ENCODE results near the gene BRPF3. TPM values are rescaled to one million over a fixed set of nuclear protein-coding genes. Genes with fewer than 3 reads are reported as not detected.

BRPF3 gene
- total and polyA plus RNA-seq, 10 of the 15 experiments (the other 5 are each of a cell fraction or from before 2014, with no cell fraction given) = 2.3 to 16.1 (median 6.7) TPM

DNA sequence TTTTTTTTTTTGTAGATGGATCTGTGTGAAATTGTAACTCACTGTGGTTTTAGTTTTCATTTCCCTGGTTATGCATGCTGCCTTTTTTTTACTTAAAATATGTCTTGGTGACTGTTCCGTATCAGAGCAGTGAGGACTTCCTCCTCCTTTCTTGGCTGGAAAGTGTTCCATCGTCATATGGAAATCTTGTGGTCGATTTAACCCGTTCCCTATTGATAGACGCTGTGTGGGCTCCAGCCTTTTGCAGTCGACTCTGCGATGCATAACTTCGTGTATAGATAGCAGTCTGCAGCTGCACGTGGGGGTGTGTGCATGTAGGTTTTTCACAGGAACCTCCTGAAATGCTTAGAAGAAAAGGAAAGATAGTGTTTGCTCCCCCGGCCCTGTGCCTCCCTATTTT lies 45.2 kb downstream of the BRPF3 start:
- POLR2A ChIA-PET = interaction anchor here (0.6 kb wide), 1 partner anchor 12 kb away, joined by 3 read pairs; no protein-coding TSS in a partner anchor
- Histone ChIP-seq H3K4me3 (no peak overlapping the region), H3K27ac (ENCODE audit: control insufficient read depth, insufficient read depth) (no peak overlapping the region), H3K9me3 (replicated peaks; ENCODE audit: control insufficient read depth, insufficient read depth, low read length) (no peaks in the 10 kb centered on the region), H3K4me2 (ENCODE audit: control insufficient read depth, insufficient read depth) (peak overlapping the region; percentile 67), H2AFZ (ENCODE audit: control insufficient read depth, low read depth, low read length) (no peak overlapping the region), H3K36me3 (ENCODE audit: control insufficient read depth in 2 of 2, insufficient read depth in 2 of 2, low read length in 1 of 2) (no peaks in the 10 kb centered on the region), H4K20me1 (ENCODE audit: control insufficient read depth, insufficient read depth) (no peaks in the 10 kb centered on the region), H3K79me2 (ENCODE audit: control insufficient read depth, insufficient read depth, low read length) (no peaks in the 10 kb centered on the region), H3K9ac (ENCODE audit: control insufficient read depth, insufficient read depth, low read length) (no peak overlapping the region), H3K27me3 (replicated peaks in 1 of 2; ENCODE audit: control insufficient read depth in 2 of 2, insufficient read depth in 2 of 2, low read length in 1 of 2) (no peaks in the 10 kb centered on the region), H3K4me1 (ENCODE audit: control insufficient read depth, insufficient read depth, low read length) (peaks cover 13% of the 10 kb centered on the region)
- SMC1A ChIA-PET (ENCODE audit: uncharacterized antibody, unreplicated experiment) = interaction anchor here (0.6 to 1.0 kb wide), 5 partner anchors 38 to 1821 kb away, joined by 3 to 4 read pairs (median 3); no protein-coding TSS in a partner anchor
- in situ Hi-C loops (cut with MboI) = no loop called here
- peak; percentile 84 for ATAC-seq
- RAD21 ChIA-PET (ENCODE audit: unreplicated experiment) = no interaction called here
- BruUV-seq (replicated peaks) = no TSS peak
- intact Hi-C loops (cut with micrococcal nuclease; ENCODE audit: unreplicated experiment) = no loop called here
- peak; percentile 65 for DNase-seq (ENCODE audit: low read depth, low spot score)
- CTCF ChIA-PET = no interaction called here
- peak; percentile 56 for TF ChIP-seq IKZF1 (conservative IDR thresholded peaks at IDR 0.05)
- no peak for TF ChIP-seq ESRRA (IDR thresholded peaks at IDR 0.05; ENCODE audit: low read length)
- no peak for TF ChIP-seq NBN (IDR thresholded peaks at IDR 0.05)
- TF ChIP-seq SPI1 (IDR thresholded peaks at IDR 0.05; ENCODE audit: borderline replicate concordance, insufficient read depth, low read depth, low read length) = peak; percentile 41; the same call in 1 of the 2 replicates
- no peak for TF ChIP-seq SIX5 (IDR thresholded peaks at IDR 0.05; ENCODE audit: low read depth, low read length, severe bottlenecking)
- TF ChIP-seq IKZF2 (IDR thresholded peaks at IDR 0.05) = peak; percentile 52 to 74; a peak in 3 of 4 replicates
- peak; percentile 61 to 70; a peak in 3 of 4 replicates for TF ChIP-seq BHLHE40 (IDR thresholded peaks at IDR 0.05; ENCODE audit: borderline replicate concordance in 1 of 2, low read depth in 2 of 2, low read length in 1 of 2)
- TF ChIP-seq RUNX3 (IDR thresholded peaks at IDR 0.05; ENCODE audit: low read length) = peak; percentile 87
- no peak for TF ChIP-seq IRF4 (IDR thresholded peaks at IDR 0.05; ENCODE audit: low read depth, low read length)
- 0 out of 2 replicates have a peak, but pooled peaks have one; percentile 12 for TF ChIP-seq TCF12 (IDR thresholded peaks at IDR 0.05; ENCODE audit: low read depth, low read length)
- TF ChIP-seq, protein P1, sequence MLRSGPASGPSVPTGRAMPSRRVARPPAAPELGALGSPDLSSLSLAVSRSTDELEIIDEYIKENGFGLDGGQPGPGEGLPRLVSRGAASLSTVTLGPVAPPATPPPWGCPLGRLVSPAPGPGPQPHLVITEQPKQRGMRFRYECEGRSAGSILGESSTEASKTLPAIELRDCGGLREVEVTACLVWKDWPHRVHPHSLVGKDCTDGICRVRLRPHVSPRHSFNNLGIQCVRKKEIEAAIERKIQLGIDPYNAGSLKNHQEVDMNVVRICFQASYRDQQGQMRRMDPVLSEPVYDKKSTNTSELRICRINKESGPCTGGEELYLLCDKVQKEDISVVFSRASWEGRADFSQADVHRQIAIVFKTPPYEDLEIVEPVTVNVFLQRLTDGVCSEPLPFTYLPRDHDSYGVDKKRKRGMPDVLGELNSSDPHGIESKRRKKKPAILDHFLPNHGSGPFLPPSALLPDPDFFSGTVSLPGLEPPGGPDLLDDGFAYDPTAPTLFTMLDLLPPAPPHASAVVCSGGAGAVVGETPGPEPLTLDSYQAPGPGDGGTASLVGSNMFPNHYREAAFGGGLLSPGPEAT (IDR thresholded peaks at IDR 0.05; ENCODE audit: low read depth) = 0 out of 2 replicates have a peak, but pooled peaks have one; percentile 23
- TF ChIP-seq ATF7 (IDR thresholded peaks at IDR 0.05; ENCODE audit: low read depth) = 0 out of 2 replicates have a peak, but pooled peaks have one; percentile 15
- no peak for TF ChIP-seq CEBPB (IDR thresholded peaks at IDR 0.05; ENCODE audit: borderline replicate concordance in 1 of 2, low read depth in 2 of 2, low read length in 2 of 2)
- peak; percentile 41; the same call in 1 of the 2 replicates for TF ChIP-seq PAX5 (IDR thresholded peaks at IDR 0.05; ENCODE audit: borderline replicate concordance, low read depth, low read length)
- TF ChIP-seq RAD21 (IDR thresholded peaks at IDR 0.05; ENCODE audit: insufficient read depth, low read depth, low read length) = no peak
- no peak for TF ChIP-seq MYB (IDR thresholded peaks at IDR 0.05; ENCODE audit: borderline replicate concordance, low read depth, low read length)
- TF ChIP-seq KDM1A (IDR thresholded peaks at IDR 0.05; ENCODE audit: borderline replicate concordance) = no peak
- no peak for TF ChIP-seq CBX3 (IDR thresholded peaks at IDR 0.05; ENCODE audit: borderline replicate concordance, low read depth)
- TF ChIP-seq ETV6 (conservative IDR thresholded peaks at IDR 0.05 in 1 of 2, IDR thresholded peaks at IDR 0.05 in 1 of 2; ENCODE audit: borderline replicate concordance in 1 of 2, low read depth in 1 of 2) = peak in 1 of 2 experiments; percentile 27; a peak in 2 of 4 replicates
- no peak for TF ChIP-seq POLR2AphosphoS5 (IDR thresholded peaks at IDR 0.05; ENCODE audit: low read length)
- 0 out of 2 replicates have a peak, but pooled peaks have one; percentile 21 for TF ChIP-seq CBFB (IDR thresholded peaks at IDR 0.05; ENCODE audit: low read depth)
- TF ChIP-seq EED (IDR thresholded peaks at IDR 0.05; ENCODE audit: low read depth) = peak; percentile 76
- no peak for TF ChIP-seq ZBED1 (IDR thresholded peaks at IDR 0.05; ENCODE audit: borderline replicate concordance)
- TF ChIP-seq CREB1 (IDR thresholded peaks at IDR 0.05; ENCODE audit: low read depth) = peak; percentile 40; the same call in 1 of the 2 replicates
- peak; percentile 94; the same call in 2 of the 3 replicates for TF ChIP-seq POU2F2 (IDR thresholded peaks at IDR 0.05; ENCODE audit: borderline replicate concordance, low read depth, low read length)
- no peak for TF ChIP-seq GATAD2B (conservative IDR thresholded peaks at IDR 0.05; ENCODE audit: low read depth)
- WGBS (ENCODE audit: insufficient coverage, insufficient replicate concordance, low lambda C conversion rate, missing lambda C conversion rate) = 2% methylated on average over 10 of the region's 10 CpGs
- FAIRE-seq = peak; percentile 85

Measured in GM12878 (cell line).